K562 (cell line): ENCODE results near the gene CRYBG2. TPM values are rescaled to one million over a fixed set of nuclear protein-coding genes. Genes with fewer than 3 reads are reported as not detected.

ENCODE experiments used
- ATAC-seq: fragments of 200-7000 bp; cut with Tn5 transposase; 3 replicates; pipeline ENCODE4 v1.9.1; 2020; ENCODE audit warnings: moderate library complexity
- BruUV-seq: library from RNA; stranded (reverse); fragments of 400-500 nt; replicated peaks from 2 replicates; lab custom pipeline; 2021; lab: Mats Ljungman, UMichigan
- CTCF ChIA-PET: fragments of 300-600 bp; formaldehyde crosslinking; extraction: SDS; loops from one replicate; lab custom pipeline; 2021; ENCODE audit warnings: low intra/inter-chr PET ratio; lab: Yijun Ruan, JAX
- POLR2A ChIA-PET: fragments of 300-600, 350-650 bp; sonication (Branson Sonifier 250); formaldehyde crosslinking; extraction: SDS; loops from one replicate; lab custom pipeline; 2021; ENCODE audit warnings: antibody characterized with exemption, inconsistent platforms; lab: Yijun Ruan, JAX
- DNase-seq, 4 experiments: peaks; one replicate each; pipeline versions ENCODE4 v3.0.0 to v3.0.0-alpha.2; 2011 to 2018; ENCODE audit warnings: low spot score in 3 of 4, mixed read lengths in 3 of 4; ENCODE audit errors: extremely low read depth in 1 of 4
- FAIRE-seq: peaks from 2 replicates; lab custom pipeline; 2011; peaks lifted over from hg19 to GRCh38; lab: Jason Lieb, UNC
- H2AFZ ChIP-seq: 2 replicates; pipeline ENCODE4 v1.6.0; 2011; ENCODE audit warnings: low read depth, low read length, control low read depth, inconsistent platforms
- H3K27ac ChIP-seq: fragments of 200-600 bp; 3 replicates; pipeline ENCODE4 v1.8.0; 2011; ENCODE audit warnings: low read depth, mild to moderate bottlenecking, control low read depth, inconsistent platforms, low read length, moderate library complexity, mixed read lengths; ENCODE audit errors: extremely low read depth
- H3K27me3 ChIP-seq, 2 experiments: fragments of 300-600 bp in 1 of 2; 2 replicates in 1 of 2; 3 replicates in 1 of 2; pipeline versions ENCODE4 v1.6.0 to v1.8.0; 2011; ENCODE audit warnings: inconsistent platforms in 2 of 2, low read length in 2 of 2, mild to moderate bottlenecking in 1 of 2, mixed read lengths in 1 of 2, moderate library complexity in 1 of 2; ENCODE audit not compliant: control insufficient read depth in 2 of 2, insufficient read depth in 2 of 2
- H3K36me3 ChIP-seq: fragments of 300-600 bp; 3 replicates; pipeline ENCODE4 v1.8.0; 2011; ENCODE audit warnings: mild to moderate bottlenecking, low read length, inconsistent platforms; ENCODE audit not compliant: control insufficient read depth, insufficient read depth
- H3K4me1 ChIP-seq, 2 experiments: fragments of 200-600 bp in 1 of 2; replicated peaks in 1 of 2; 2 replicates in 1 of 2; 3 replicates in 1 of 2; pipeline versions ENCODE4 v1.5.1 to v1.8.0; 2011; ENCODE audit warnings: inconsistent platforms in 2 of 2, low read length in 2 of 2, mild to moderate bottlenecking in 1 of 2, mixed read lengths in 1 of 2, moderate library complexity in 1 of 2; ENCODE audit not compliant: control insufficient read depth in 2 of 2, insufficient read depth in 2 of 2
- H3K4me2 ChIP-seq: 2 replicates; pipeline ENCODE4 v1.6.1; 2011; ENCODE audit warnings: low read length, control low read depth, inconsistent platforms, mixed read lengths; ENCODE audit not compliant: insufficient read depth
- H3K4me3 ChIP-seq: fragments of 200-600 bp; sonication (generic), shearing (Covaris generic); 2 replicates; pipeline ENCODE4 v1.5.1; 2016; ENCODE audit warnings: control low read depth, inconsistent platforms
- H3K79me2 ChIP-seq: fragments of 200-600 bp; 3 replicates; pipeline ENCODE4 v1.8.0; 2011; ENCODE audit warnings: low read length, inconsistent platforms; ENCODE audit not compliant: control insufficient read depth, insufficient read depth
- H3K9ac ChIP-seq, 2 experiments: 2 replicates each; pipeline versions ENCODE4 v1.6.0 to v1.6.1; 2011; ENCODE audit warnings: low read depth in 2 of 2, low read length in 2 of 2, control low read depth in 1 of 2, inconsistent platforms in 1 of 2, mild to moderate bottlenecking in 1 of 2, mixed read lengths in 1 of 2; ENCODE audit not compliant: insufficient read depth in 1 of 2
- H3K9me1 ChIP-seq: one replicate; pipeline ENCODE4 v1.6.0; 2011; ENCODE audit warnings: inconsistent platforms, mild to moderate bottlenecking, low read length, moderate library complexity; ENCODE audit not compliant: control insufficient read depth, insufficient read depth
- H3K9me3 ChIP-seq: replicated peaks from 2 replicates; pipeline ENCODE4 v1.5.1; 2011; ENCODE audit warnings: low read depth, low read length, inconsistent platforms; ENCODE audit not compliant: control insufficient read depth, insufficient read depth
- H4K20me1 ChIP-seq: replicated peaks from 2 replicates; pipeline ENCODE4 v1.6.1; 2011; ENCODE audit warnings: low read length, inconsistent platforms, mixed read lengths; ENCODE audit not compliant: control insufficient read depth, insufficient read depth
- ARID1B ChIP-seq: fragments of 450-650 bp; IDR thresholded peaks from 2 replicates; pipeline ENCODE4 v1.6.1; 2016; ENCODE audit warnings: antibody characterized with exemption, mild to moderate bottlenecking, inconsistent platforms
- CBX1 ChIP-seq: sonication (generic); IDR thresholded peaks from 2 replicates; pipeline ENCODE4 v1.6.1; 2016; ENCODE audit warnings: antibody characterized with exemption, low read depth, mild to moderate bottlenecking
- ETV1 ChIP-seq: fragments of 450-650 bp; conservative IDR thresholded peaks from 2 replicates; pipeline ENCODE4 v1.6.1; 2016; ENCODE audit warnings: missing genetic modification characterization, control low read depth, low read depth, missing compliant biosample characterization
- FOXJ2 ChIP-seq: fragments of 200-800 bp; sonication (Bioruptor generic); IDR thresholded peaks from 2 replicates; pipeline ENCODE4 v1.6.1; 2016; ENCODE audit warnings: missing genetic modification characterization, missing compliant biosample characterization
- HNRNPUL1 ChIP-seq: fragments of 200-400 bp; formaldehyde crosslinking; IDR thresholded peaks from 2 replicates; pipeline ENCODE4 v1.6.1; 2017; ENCODE audit warnings: low read length
- ID3 ChIP-seq, 2 experiments: fragments of 250-450 bp in 1 of 2; fragments of 450-650 bp in 1 of 2; sonication (Bioruptor Pico) in 1 of 2; IDR thresholded peaks; 2 replicates each; pipeline versions ENCODE4 v1.6.1 to v1.8.0; 2016 to 2021; ENCODE audit warnings: mild to moderate bottlenecking in 2 of 2, moderate library complexity in 2 of 2, missing compliant biosample characterization in 1 of 2, missing genetic modification characterization in 1 of 2
- KLF16 ChIP-seq: IDR thresholded peaks from 2 replicates; pipeline ENCODE4 v1.6.1; 2016; ENCODE audit warnings: antibody characterized with exemption
- NFXL1 ChIP-seq: fragments of 450-650 bp; formaldehyde crosslinking; IDR thresholded peaks from 2 replicates; pipeline ENCODE4 v1.4.0; 2021; ENCODE audit warnings: mild to moderate bottlenecking
- RBM15 ChIP-seq: fragments of 200-400 bp; formaldehyde crosslinking; IDR thresholded peaks from 2 replicates; pipeline ENCODE4 v1.6.1; 2018; ENCODE audit warnings: mild to moderate bottlenecking, low read length, moderate library complexity; ENCODE audit not compliant: insufficient read depth
- RBM22 ChIP-seq: fragments of 200-400 bp; formaldehyde crosslinking; IDR thresholded peaks from 2 replicates; pipeline ENCODE4 v1.6.1; 2018; ENCODE audit warnings: low read length, low read depth; ENCODE audit not compliant: poor library complexity, severe bottlenecking
- RFX7 ChIP-seq: fragments of 250-450 bp; sonication (Bioruptor Pico); IDR thresholded peaks from 2 replicates; pipeline ENCODE4 v1.5.1; 2021; ENCODE audit warnings: mild to moderate bottlenecking
- SMARCE1 ChIP-seq: fragments of 450-650 bp; IDR thresholded peaks from 2 replicates; pipeline ENCODE4 v1.7.1; 2016; ENCODE audit warnings: mild to moderate bottlenecking
- TAF9B ChIP-seq: fragments of 450-650 bp; IDR thresholded peaks from 2 replicates; pipeline ENCODE4 v1.6.1; 2018; ENCODE audit warnings: mild to moderate bottlenecking; ENCODE audit not compliant: partially characterized antibody
- TEAD2 ChIP-seq: fragments of 450-650 bp; IDR thresholded peaks from 2 replicates; pipeline ENCODE4 v1.6.1; 2016; ENCODE audit warnings: missing genetic modification characterization, control low read depth, missing compliant biosample characterization
- XRCC4 ChIP-seq: IDR thresholded peaks from one replicate; pipeline ENCODE4 v1.6.1; 2011; ENCODE audit not compliant: insufficient read depth, insufficient read length; ENCODE audit errors: extremely low read depth
- YY1 ChIP-seq, 3 experiments: IDR thresholded peaks; 2 replicates each; pipeline ENCODE4 v1.6.1; 2011; ENCODE audit warnings: low read length in 2 of 3, mild to moderate bottlenecking in 2 of 3, moderate library complexity in 2 of 3, borderline replicate concordance in 1 of 3, control low read depth in 1 of 3, low read depth in 1 of 3; ENCODE audit not compliant: insufficient read depth in 3 of 3, insufficient replicate concordance in 2 of 3, control insufficient read depth in 1 of 3, insufficient read length in 1 of 3; ENCODE audit errors: extremely low read depth in 1 of 3
- ZNF175 ChIP-seq: fragments of 200-800 bp; sonication (Bioruptor generic); IDR thresholded peaks from 2 replicates; pipeline ENCODE4 v1.6.1; 2016; ENCODE audit warnings: low read depth, mild to moderate bottlenecking, missing genetic modification characterization, missing compliant biosample characterization
- ZNF239 ChIP-seq: fragments of 250-450 bp; sonication (Bioruptor Pico); IDR thresholded peaks from 2 replicates; pipeline ENCODE4 v1.4.0; 2020; ENCODE audit warnings: mild to moderate bottlenecking
- ZNF263 ChIP-seq: sonication (generic); formaldehyde crosslinking; IDR thresholded peaks from 2 replicates; pipeline ENCODE4 v1.8.0; 2022; ENCODE audit warnings: mild to moderate bottlenecking, missing genetic modification reagents, borderline replicate concordance
- ZNF384 ChIP-seq: IDR thresholded peaks from 2 replicates; pipeline ENCODE4 v1.6.1; 2012; ENCODE audit warnings: low read depth, low read length, improper control_type of control experiment
- ZZZ3 ChIP-seq: fragments of 450-650 bp; IDR thresholded peaks from 2 replicates; pipeline ENCODE4 v1.6.1; 2016; ENCODE audit warnings: antibody characterized with exemption, mild to moderate bottlenecking, moderate library complexity
- WGBS: fragments of 100-300 bp; shearing (Covaris generic); methylation state at CpG from one replicate; pipeline ENCODE4 v1.1.6; 2016; ENCODE audit warnings: low coverage, mixed read lengths; ENCODE audit not compliant: insufficient coverage; ENCODE audit errors: missing lambda C conversion rate; 5-methylcytosine and 5-hydroxymethylcytosine counted together
- in situ Hi-C: fragments of 300-500 bp; cut with MboI; formaldehyde crosslinking; loops from 4 replicates; pipeline ENCODE4 v1.15.0; 2018; ENCODE audit warnings: inconsistent platforms, mixed read lengths
- intact Hi-C: fragments of 100-400 bp; cut with micrococcal nuclease; formaldehyde crosslinking; loops from 2 replicates; pipeline ENCODE4 v1.14.2; 2022
- polyA plus RNA-seq, 8 experiments: library from polyadenylated mRNA; depleted of rRNA in 4 of 8; stranded (reverse) in 5 of 8; unstranded in 3 of 8; fragments of >200 nt; fragmentation: Nextera tagmentation in 2 of 8; fragmentation: Illumina TruSeq in 1 of 8; extraction: Ambion mirVana in 2 of 8; extraction: Trizol in 1 of 8; gene quantifications; 2 replicates each; pipeline versions ENCODE4 v1.2.1 to v1.2.3, GENCODE V29; 2011 to 2014; ENCODE audit warnings: inconsistent platforms in 1 of 8, missing spikeins in 1 of 8
- total RNA-seq, 7 experiments: library from RNA; depleted of rRNA in 6 of 7; stranded (reverse); fragments of >200 nt in 6 of 7; fragmentation: Illumina TruSeq in 2 of 7; extraction: Trizol in 2 of 7; gene quantifications; 2 replicates each; pipeline versions ENCODE4 v1.2.1 to v1.2.3, GENCODE V29; 2011 to 2021; ENCODE audit warnings: low replicate concordance in 1 of 7

The CRYBG2 gene
- total and polyA plus RNA-seq, 9 of the 15 experiments (the other 6 are each of a cell fraction or from before 2014, with no cell fraction given), result 0.39 to 8.5 (median 3.7) TPM

GRCh38 chr1:26287811-26288210 is 66.1 kb downstream of the CRYBG2 start (continued):
- TF ChIP-seq RBM22 (no peak), HNRNPUL1 (no peak), ID3 (CRISPR knock-in tag; IDR thresholded peaks at IDR 0.05) (no peak), ID3 (tag; IDR thresholded peaks at IDR 0.05) (no peak), RFX7 (no peak), XRCC4 (no peak)
- TF ChIP-seq, all 486 proteins: peak for 0

GRCh38 chr1:26287033-26287711 is 66.8 kb downstream of the CRYBG2 start:
- H3K9ac ChIP-seq, result peak overlapping the region; percentile 1 to 42; a peak in 3 of 4 replicates
- DNase-seq (peak; percentile 69 to 96 (median 83)), ATAC-seq (peak; percentile 57), FAIRE-seq (peak; percentile 98)
- WGBS, result 18% methylated on average over 8 of the region's 8 CpGs
- peak overlapping the region; percentile 69 for H3K27ac ChIP-seq
- no peak overlapping the region for H3K4me3 ChIP-seq
- H3K79me2 ChIP-seq, result no peaks in the 10 kb centered on the region
- no TSS peak for BruUV-seq
- in situ Hi-C loops (loop anchor here (5.0 kb wide), 1 partner anchor 35 kb away; no protein-coding TSS in a partner anchor), intact Hi-C loops (loop anchor here (1.0 kb wide), 1 partner anchor 76 kb away; no protein-coding TSS in a partner anchor)
- H3K4me1 ChIP-seq, result peaks cover 71 to 94% of the 10 kb centered on the region in 2 experiments
- H3K9me1 ChIP-seq, result no peaks in the 10 kb centered on the region
- no peaks in the 10 kb centered on the region for H3K27me3 ChIP-seq
- peak overlapping the region; percentile 57 for H2AFZ ChIP-seq
- H3K4me2 ChIP-seq, result peak overlapping the region; percentile 40
- ChIA-PET POLR2A (interaction anchor here (0.6 to 1.8 kb wide), 5 partner anchors 11 to 122 kb away, joined by 3 to 8 read pairs (median 3); no protein-coding TSS in a partner anchor), CTCF (interaction anchor here (4.2 kb wide), 1 partner anchor 34 kb away, joined by 29 read pairs; no protein-coding TSS in a partner anchor)
- H3K36me3 ChIP-seq, result peaks cover 19% of the 10 kb centered on the region; the same call in 1 of the 3 replicates
- no peaks in the 10 kb centered on the region for H3K9me3 ChIP-seq
- no peaks in the 10 kb centered on the region for H4K20me1 ChIP-seq
- no peak; the same call in 1 of the 2 replicates for TF ChIP-seq ZNF239
- peak; percentile 97 for TF ChIP-seq KLF16
- TF ChIP-seq TEAD2 (tag), result no peak
- no peak for TF ChIP-seq ZZZ3
- no peak for TF ChIP-seq ZNF384
- peak; percentile 97 for TF ChIP-seq ARID1B
- peak; percentile 83; the same call in 1 of the 2 replicates for TF ChIP-seq ZNF175 (CRISPR knock-in tag)
- no peak for TF ChIP-seq YY1 (IDR thresholded peaks at IDR 0.05; ENCODE audit: borderline replicate concordance in 1 of 3, control insufficient read depth in 1 of 3, extremely low read depth in 1 of 3, insufficient read depth in 3 of 3, insufficient read length in 1 of 3, insufficient replicate concordance in 2 of 3, low read depth in 1 of 3, low read length in 2 of 3)
- no peak for TF ChIP-seq FOXJ2 (tag)
- TF ChIP-seq RBM15, result no peak
- peak; percentile 38; the same call in 1 of the 2 replicates for TF ChIP-seq ZNF263
- TF ChIP-seq SMARCE1, result peak; percentile 86
- TF ChIP-seq ETV1, result peak; percentile 74
- TF ChIP-seq NFXL1, result no peak
- TF ChIP-seq CBX1, result 0 out of 2 replicates have a peak, but pooled peaks have one; percentile 50
- TF ChIP-seq TAF9B, result no peak
